IPS-NIHi11 (cell line): ENCODE results near the gene SLC1A7.
A peak's percentile ranks its signal among the peaks of the same experiment; 100 is the strongest.

Source experiments
- DNase-seq: peaks from one replicate; pipeline ENCODE4 v3.0.0; 2012; ENCODE audit warnings: mixed read lengths, low spot score

Gene SLC1A7

DNA sequence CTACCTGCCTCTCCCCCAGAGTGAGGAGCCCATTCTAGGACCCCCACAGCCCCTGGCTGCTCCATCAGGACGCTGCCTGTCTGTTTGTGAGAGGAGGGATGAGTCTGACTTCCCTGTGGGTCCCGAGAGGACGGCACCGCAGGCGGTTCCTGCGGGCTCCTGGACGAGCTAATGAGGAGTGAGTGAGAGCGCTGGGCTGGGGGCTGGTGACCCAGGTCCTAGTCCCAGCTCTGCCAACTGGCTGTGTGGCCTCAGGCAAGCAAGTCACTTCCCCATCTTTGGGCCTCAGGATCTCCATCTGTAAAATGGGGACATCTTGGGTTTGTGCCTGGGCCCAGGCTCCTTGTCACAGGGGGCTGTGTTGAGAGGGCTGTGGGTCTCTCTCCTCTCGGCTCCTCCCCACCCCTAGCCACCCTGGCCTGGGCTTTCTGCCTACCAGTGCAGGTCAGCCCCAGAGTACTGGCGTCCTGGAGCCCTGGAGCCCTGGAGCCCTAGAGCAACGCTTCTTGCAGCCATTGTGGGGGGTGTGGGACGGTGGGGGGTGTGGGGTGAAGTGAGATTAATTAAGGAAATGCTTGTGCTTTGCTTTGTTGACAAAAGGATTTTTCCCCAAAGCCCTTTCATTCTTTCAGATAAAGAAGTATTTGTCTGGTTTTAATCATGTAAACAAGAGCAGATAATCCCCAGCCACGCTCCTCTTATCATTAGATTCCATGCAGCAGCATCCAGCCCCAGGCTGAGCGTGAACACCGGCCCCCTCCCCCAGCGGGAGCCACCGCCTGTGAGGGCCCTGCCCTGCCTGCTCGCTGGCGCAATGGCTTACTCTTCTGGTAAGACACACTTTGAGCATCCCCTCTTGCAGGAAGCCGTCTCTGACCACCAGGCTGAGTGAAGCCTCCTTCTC is 26.8 kb downstream of the SLC1A7 start:
- DNase-seq = peak; percentile 66

DNA sequence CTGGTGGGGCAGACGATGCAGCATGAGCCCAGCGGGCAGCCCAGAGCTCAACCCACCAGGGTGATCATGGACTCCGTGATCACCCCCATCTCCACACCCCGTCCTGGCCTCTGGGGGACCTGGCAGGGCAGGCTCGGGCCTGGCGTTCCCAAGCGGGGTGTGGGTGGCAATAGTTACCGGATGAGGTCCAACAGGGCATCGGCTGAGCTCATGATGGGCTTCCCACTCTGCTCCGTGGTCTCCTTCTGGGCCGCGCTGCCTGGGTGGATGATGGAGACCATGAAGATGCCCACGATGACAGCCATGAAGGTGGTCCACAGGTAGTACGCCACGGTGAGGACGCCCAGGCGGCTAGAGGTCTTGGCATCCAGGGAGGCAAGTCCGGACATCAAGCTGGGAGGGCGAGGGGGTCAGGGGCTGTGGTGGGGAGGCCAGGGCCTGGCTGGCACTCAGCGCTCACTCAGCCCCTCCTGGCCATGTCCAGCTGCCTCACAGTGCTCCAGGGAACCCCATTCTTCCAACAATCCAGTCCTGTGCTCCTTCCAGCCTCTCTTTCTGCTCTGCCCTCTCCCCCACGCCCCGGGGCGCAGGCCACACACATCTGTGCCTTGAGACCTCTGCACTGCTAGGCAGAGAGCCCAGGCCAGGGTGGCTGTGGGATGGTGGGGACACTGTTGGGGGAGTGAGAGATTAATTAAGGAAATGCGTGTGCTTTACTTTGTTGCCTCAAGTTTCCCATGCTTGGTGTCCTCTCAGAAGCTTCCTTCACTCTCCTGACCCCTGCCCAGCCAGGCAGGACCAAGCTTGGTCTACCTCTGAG is 27.6 kb downstream of the SLC1A7 start:
- no peak for DNase-seq

DNA sequence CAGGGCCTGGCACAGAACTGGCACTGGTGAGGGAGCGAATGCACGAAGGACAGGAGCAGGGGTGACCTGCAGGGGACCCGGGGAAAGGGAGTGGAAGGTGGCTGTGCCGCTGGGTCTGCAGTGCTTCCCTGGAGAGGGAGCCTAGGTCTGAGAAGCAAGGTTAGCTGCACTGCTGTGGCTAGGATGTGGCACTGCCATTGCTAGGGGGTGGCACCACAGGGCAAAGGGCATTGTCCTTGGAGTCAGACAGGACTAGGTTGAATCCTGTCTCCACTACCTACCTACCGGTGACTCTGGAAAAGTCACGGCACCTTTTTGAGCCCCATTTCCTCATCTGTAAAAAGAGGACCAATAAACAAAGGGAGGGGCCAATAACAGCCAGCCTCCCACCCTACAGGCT is 28.3 kb downstream of the SLC1A7 start:
- DNase-seq = no peak

DNA sequence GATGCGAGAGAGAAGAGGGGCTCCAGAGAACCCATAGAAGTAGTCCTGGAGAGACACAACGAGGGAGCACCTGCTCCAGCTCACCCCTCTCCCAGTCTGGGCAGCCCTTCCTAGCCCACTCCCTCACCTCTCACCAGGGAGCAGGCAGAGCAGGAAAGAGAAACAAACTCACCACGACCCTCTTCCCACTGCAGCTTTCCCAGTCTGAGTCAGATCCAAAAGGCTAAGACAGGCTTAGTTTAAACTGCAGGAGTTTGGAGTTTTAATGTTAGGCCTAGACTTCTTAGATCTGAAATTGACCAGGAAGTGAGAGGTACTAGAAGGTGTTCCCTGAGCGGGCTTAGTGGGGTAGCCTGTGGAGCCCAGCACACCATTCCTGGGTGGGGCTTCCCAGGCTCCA is 29.6 kb downstream of the SLC1A7 start:
- DNase-seq = no peak

DNA sequence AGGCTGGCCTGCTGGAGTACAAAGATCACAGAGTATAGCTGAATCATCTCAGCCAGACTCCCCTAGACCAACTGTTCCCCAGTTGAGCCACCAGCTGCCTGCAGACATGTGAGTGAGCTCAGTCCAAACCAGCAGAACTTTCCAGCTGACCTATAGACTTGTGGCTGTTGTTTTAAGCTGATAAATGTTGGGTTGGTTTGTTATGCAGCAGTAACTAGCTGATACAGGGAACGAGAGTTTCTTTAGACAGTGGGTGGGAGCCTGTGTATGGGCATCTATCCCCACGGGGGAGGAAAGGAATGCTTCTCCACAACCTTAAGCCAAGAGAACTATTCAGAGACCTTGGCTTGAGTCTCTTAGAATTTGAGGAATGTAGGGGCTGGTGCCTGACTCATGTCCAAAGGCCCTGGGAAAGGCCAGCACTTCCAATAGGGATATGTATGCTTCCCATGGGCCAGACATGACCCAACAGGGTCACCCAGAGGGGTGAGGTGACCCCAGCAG is 30.1 kb downstream of the SLC1A7 start:
- no peak for DNase-seq

DNA sequence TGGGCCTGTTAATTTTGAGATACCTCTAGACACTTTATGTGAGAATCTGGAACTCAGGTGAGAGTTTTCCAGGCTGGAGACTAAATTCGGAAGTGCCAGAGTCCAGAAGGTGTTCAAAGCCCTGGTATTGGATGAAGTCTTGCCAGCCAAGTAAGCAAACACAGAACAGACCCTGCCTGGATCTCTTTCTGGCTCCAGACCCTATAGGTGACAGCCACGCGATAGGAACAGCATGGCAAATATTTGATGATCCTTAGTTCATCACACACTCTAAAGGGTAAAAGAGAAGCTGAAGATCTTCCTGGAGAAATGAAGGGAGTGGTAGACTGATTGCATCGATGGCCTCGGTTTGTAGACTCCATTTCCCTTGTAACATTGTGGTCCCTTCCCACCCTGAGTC is 30.7 kb downstream of the SLC1A7 start:
- no peak for DNase-seq

DNA sequence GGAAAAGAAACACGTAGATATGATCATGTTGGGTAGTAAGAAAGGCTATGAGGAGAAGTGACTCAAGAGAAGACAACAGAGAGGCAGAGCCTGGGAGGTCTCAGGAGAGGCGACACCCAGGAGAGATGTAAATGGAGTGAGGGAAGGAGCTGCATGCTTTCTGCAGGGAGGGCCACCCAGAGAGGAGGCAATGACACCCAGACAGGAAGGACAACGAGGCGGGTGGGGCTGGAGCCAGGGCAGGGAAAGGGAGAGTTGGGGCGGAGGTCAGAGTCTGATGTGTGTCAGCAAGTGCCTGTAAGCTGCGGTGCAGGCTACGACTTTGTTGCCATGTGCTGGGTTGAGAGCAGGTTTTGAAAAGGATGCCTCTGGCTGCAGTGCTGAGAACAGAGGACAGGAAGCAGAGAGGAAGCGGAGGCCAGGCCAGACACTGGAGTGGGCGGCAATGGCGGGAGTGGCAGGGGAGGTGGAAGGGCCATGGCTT is 31.3 kb downstream of the SLC1A7 start:
- no peak for DNase-seq

DNA sequence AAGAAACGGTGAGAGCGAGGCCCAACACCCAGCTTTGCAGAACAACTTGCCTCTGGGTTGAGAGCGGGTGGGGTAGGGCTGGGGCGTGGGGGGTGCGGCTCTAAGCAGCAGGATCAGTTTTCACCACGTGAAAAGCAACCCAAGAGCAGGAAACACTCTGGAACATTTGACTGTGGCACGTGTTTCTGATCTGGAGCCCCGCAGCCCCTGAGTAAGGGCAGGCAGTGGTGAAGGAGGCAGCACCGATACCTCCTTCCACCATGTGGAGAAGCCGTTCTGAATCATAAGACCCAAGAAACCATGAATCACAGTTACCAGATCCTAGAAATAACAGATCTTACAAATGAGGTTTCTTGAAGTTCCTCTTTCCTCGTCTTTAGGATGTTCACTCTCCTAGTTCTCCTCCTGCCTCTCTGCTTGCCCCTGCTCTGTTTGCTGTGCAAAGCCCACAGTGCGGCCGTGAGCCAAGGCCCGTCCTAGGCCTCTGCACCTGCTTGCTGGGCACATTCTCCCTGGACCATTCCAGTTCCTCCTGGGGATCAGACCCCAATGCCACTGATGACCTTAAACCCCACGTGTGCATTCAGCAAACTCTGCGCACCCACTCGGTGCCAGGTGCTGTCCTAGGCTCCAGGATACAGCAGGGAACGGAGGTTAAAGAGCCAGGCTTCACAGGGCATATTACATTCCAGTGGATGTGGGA is 31.9 kb downstream of the SLC1A7 start:
- DNase-seq = no peak

DNA sequence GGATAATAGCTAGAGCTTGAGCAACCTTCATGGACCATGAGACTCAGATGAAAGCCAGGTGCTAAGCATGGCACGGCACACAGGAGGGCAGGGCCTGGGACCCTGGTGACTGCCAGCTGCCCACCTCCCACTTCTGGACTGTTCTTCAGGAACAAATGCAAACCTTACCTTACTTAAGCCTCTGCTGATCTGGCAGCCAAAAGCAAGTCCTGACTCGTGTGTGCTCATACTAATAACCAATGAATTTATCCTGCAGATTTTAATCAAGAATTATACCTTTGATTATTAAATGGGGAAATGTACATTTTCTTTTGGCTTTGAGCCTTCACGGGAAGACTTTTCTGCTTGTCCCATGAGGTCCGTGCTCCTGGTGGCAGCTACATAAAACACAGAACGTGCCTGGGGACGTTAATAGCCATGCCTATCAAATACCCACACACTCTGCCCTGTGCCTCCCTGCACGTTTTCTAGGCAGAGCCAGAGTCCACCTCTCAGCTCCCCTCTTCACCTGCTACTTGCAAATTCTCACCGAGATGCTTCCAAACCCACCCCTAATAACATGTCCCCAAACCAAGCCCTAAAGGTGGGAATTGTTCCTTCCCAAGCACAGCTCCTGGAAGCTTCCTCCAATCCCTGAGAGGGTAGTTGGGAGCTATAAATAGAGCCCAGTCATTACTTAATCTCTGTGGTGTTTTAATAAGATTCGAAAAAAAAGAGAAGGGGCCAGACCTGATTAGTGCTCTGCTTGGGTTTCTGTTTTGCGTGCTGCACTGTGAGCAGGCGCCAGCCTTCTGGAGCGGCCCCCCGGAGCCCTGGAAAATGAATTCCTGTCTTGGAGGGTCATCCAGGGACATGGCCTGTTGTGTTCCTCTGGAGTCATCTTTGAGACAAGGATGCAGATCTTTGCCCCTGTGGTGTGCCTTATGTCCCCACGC is 33.5 kb downstream of the SLC1A7 start:
- no peak for DNase-seq

DNA sequence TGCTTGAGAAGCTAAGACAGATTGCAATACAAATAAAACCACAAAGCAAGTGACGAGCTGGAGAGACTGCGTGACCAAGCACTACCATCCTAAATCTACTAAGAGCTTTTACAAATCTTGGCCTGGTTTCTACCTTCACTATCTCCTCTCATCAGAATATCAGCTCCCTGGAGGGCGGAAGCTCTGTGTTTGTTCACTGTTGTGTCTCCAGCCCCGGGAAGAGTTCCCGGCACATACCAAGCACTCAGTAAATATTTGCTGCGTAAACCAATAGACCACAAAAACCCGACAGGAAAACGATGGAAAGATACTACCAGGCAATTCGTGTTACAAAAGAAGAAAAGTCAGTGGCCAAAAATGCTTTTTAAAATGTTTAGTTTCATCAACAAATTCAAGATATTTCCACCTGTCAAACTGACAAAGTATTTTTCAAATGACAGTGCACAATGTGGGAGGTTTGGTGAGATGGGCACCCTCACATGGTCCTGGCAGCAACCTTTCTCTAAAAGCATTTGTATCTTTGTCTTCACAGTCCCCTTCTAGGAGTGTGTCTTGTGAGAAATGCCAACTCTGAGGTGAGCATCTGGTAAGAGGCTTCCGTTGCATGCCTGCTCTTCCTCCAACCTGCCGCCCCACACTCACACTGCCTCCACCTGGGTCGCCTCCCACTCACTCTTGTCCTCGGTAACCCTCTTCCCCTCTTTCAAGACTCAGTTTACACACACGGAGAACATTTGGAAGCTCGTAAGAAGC is 34.7 kb downstream of the SLC1A7 start:
- no peak for DNase-seq

DNA sequence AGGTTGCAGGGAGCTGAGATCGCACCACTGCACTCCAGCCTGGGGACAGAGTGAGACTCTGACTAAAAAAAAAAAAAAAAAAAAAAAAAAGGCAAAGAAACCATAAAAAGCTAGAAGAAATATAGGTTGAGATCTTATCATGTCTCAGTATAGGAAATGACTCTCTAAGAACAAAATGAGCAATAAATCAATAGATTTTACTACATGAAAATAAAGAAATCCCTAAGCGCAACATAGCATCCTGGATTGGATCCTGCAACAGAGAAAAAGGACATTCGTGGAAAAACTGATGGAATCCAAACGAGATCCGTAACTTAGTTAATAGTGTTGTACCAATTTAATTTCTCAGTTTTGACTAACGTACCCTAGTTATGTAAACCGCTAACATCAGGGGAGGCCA is 35.3 kb downstream of the SLC1A7 start:
- DNase-seq = no peak

DNA sequence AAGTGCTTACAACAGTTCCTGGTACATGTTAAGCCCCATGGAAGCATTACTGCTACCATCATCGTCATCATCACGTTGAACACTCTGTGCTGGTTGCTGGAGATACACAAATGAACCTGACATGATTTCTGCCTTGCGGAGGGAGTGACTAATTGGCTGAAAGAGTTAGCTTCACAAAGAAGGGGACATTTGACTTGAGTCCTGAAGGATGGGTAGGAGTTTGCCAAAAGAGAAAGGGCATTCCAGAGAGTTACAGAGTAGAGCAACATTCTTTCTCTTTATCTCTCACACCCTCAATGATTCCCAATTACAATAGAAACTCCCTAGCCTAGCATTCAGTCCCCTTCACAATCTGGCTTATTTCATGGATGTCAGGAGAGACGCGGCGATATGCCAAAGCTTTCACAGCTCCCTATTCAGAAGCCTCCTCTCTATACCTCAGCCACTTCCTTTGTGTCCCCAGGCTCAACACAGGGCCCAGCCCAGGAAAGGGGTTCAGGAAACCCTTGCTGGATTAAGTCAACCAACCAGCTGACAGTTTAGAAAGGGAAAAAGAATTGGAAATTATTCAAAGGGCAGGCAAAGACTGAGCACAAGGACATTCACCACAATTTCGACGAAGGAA is 38.0 kb downstream of the SLC1A7 start:
- DNase-seq = no peak

DNA sequence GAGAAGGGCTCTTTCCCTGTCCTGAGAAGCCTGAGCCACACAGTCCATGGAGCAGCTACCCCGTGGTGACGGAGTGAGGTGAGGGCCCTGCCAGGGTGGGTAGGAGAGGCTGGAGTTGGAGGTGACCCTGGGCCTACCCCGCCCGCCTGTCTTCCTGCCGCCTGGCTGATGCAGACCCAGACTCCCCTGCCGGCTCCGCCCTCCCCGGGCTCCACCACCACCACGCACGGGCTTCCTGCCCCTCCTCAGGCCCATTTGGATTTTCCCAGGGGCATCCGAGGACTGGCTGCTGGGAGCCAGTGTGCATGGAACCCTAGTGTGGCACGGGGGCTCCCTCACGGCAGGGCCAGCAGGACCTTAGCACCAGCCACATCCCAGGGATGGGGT is 47.9 kb downstream of the SLC1A7 start:
- no peak for DNase-seq

DNA sequence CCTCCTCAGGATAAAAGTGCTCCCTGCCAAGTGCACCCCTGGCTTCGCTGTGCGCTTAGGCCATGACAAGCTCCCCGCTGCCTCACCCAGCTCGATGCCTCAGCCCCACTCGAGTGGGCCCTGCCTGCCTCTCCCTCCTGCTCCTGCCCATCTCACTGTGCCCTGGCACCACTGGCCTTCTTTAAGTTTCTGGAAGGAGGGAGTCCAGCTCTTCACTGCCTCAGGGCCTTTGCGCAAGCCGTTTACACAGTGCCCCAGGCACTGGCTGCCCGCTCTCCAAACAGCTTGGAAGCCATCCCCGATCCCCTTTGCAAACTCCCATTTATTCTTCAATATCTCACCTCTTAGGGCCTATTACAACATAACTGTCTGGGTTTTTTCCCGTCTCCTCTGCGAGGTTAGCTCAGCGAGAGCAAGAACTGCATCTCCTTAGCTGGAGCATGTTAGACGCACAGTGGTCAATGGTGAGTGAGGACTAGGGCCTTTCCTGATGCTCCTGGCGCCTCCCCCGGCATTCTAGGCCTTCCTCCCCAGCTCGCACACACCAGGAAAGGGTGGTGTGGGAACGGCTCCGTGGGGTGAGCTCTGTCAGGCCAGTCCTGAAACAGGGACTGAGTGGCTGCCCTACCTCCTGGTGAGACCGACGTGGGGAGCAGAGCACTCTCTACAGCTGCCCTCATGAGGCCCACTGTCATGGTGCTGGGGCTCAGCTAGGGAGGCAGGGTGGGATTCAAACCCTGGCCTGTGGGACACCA is 48.5 kb downstream of the SLC1A7 start:
- no peak for DNase-seq

DNA sequence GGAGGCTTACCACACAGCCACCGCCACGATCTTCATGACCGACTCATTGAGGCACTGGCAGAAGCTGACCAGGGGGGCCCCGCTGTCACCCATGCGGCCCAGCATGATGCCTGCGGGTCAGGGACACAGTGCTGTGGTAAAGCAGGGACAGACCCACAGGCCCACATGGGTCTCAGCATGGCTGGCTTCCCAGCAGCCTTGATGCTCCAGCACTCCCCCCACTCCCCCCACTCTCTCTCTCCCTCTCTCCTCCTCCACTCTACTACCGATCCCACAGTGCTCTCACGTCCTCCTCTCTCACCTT is 49.0 kb downstream of the SLC1A7 start:
- no peak for DNase-seq

DNA sequence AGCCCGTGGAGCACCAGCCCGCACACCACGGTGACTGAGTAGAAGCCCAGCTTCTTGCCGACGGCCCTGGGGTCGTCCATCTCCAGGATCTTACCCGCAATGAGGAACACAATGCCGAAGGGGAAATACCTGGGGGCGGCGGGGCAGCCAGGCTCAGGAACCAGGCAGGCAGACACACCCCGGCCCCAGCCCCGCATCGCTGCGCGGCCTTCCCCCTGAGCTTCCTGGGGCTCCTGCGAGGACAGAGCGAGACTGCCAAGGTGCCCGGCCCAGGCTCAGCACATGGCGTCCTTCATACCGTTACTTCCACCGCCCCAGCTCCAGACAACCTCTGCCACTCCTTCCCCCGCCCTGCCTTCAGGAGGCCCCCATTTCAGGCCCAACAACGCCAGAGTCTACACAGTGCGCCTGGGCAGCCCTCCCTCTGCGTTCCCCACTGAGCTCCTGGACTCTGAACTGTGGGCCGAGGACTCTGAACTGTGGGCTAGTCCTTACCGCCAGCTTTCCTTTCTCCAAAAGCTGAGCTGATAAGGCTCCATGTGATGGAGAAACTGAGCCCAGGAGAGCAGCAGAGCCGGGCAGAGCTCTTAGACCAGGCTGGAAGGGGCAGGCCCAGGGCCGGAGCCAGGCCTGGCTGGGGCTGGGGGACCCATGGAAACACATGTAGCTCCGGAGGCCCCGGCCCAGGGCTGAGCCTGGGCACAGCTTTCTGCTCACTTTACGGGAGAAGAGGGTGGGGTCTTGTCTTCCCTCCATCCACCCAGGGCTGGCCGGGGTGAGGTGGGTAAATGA is 49.6 kb downstream of the SLC1A7 start:
- DNase-seq = no peak

DNA sequence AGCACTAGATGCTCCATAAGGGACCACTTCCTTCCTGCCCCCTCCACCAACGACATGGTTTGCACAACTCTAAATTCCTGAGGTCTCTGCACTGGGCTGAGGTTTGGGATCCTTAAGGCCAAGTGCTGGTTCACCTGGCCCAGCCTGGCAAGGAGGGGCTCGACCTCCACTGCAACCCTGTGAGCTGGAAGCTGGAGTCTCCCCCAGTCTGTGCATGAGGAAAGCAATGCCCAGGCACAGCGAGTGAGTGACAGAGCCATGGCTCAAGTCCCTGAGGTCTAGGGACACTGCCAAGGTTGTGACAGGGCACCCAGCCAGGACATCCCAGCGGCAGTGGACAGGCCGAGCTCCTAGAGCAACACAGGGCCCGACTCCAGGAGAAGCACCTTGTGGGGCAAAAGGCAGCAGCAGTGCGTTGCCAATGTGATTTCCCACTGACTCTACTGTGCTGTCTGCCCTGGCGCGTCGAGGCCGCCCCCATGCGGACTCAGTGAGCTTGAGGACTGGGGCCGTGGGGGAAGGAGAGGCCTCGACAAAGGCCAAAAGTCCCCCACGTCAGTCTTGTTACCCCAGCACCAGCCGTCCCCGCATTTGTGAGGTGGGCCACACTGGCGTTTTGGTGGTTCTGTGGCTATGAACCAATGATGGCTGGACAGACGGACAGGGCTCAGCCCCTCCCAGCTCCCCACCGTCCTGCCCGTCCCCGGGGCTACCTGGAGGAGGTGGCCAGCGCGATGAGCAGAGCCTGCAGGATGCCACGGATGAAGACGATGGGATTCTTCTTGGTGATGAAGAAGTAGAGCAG is 50.4 kb downstream of the SLC1A7 start:
- no peak for DNase-seq
